ENCODE data around the gene LRRC17. TPM values are rescaled to one million over a fixed set of nuclear protein-coding genes. Genes with fewer than 3 reads are reported as not detected.

LRRC17 gene
- total and polyA plus RNA-seq, 9 donors = 22.9 to 71.1 (median 39.7) TPM

DNA sequence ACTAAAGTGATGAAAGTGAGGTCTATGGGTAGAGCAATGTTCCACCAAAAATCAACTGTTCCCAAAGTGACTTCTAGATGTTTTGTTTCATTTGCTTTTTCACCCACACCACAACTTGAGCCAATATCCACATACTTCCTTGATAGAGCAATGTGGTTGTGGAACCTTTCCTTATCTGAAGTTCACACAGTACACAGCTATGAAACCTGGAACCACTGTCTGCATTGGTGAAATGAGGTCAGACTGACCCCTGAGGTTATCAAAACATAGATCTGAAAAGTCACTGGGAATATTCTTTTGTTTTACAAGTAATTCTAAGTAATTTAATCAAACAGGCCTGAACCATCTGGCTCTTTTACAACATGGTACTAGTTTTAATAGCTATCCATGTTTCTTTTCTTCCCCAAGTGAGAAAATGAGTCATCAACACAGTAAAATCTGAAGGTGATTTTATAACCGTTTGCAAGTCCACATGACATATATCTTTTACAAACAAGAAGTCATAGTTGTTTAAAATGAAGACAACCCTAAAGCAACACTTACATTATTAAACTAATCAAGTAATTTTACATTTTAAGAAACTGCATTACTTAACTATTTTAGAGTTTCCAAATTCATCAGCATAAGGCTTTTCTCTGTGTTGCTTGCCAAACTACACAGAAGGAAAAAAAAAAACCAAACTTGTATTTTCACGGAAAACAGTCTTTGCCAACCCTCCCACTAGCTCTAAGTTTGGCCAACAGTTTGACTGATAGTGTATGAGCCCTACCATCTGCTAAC lies 80.3 kb downstream of the LRRC17 start:
- Histone ChIP-seq H3K27me3 (ENCODE audit: control insufficient read depth, insufficient read depth, low read length) (no peaks in the 10 kb centered on the region), H3K36me3 (ENCODE audit: control insufficient read depth, insufficient read depth, low read length) (no peaks in the 10 kb centered on the region), H3K4me3 (ENCODE audit: low read length) (no peak overlapping the region), H3K27ac (ENCODE audit: low read length) (peak overlapping the region; percentile 38), H3K9me3 (replicated peaks; ENCODE audit: control insufficient read depth, low read depth, low read length) (no peaks in the 10 kb centered on the region), H3K4me1 (ENCODE audit: control insufficient read depth, insufficient read depth, low read length) (no peaks in the 10 kb centered on the region)
- peak; percentile 83 for DNase-seq
- WGBS (ENCODE audit: insufficient coverage) = no CpG with 5 or more reads among the region's 2 CpGs

DNA sequence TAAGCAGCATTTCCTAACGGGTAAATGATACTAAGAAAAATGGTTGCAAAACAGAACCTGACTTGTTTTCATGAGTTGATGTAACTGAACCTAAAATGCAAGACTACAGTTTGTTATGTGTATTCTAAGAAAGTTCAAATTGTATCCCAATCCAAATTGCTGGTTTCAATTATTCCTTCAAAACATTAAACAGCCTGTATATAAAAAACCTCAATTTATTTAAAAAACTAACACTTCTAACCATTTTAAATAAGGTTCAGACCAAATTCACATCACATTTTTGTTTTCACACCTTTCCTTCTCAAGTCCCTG lies 80.9 kb downstream of the LRRC17 start:
- Histone ChIP-seq H3K27me3 (ENCODE audit: control insufficient read depth, insufficient read depth, low read length) (no peaks in the 10 kb centered on the region), H3K4me1 (ENCODE audit: control insufficient read depth, insufficient read depth, low read length) (no peaks in the 10 kb centered on the region), H3K27ac (ENCODE audit: low read length) (peak overlapping the region; percentile 38), H3K4me3 (ENCODE audit: low read length) (no peak overlapping the region), H3K36me3 (ENCODE audit: control insufficient read depth, insufficient read depth, low read length) (no peaks in the 10 kb centered on the region), H3K9me3 (replicated peaks; ENCODE audit: control insufficient read depth, low read depth, low read length) (no peaks in the 10 kb centered on the region)
- no peak for DNase-seq
- no CpG with 5 or more reads among the region's 1 CpG for WGBS (ENCODE audit: insufficient coverage)

DNA sequence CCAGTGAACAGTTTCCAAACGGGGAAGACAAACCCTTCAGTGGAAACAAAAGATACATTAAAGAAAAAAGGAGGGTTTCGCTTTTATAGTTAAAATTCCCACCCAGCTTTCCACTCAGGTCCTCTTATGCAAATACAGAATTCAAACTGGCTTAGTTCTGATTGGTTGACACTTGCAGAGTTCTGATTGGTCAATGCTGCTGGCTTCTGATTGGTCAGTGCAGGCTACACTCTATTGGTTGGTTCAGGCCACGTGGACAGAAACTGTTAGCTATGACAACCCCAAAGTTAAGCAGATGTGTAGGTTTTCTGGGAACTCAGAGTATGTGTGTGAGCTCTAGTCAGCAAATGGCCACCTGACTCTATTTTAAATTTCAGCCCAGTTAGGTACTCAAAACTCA lies 81.8 kb downstream of the LRRC17 start:
- no peaks in the 10 kb centered on the region for H3K4me1 ChIP-seq (ENCODE audit: control insufficient read depth, insufficient read depth, low read length)
- no peaks in the 10 kb centered on the region for H3K27me3 ChIP-seq (ENCODE audit: control insufficient read depth, insufficient read depth, low read length)
- no peak for DNase-seq
- no peak overlapping the region for H3K4me3 ChIP-seq (ENCODE audit: low read length)
- H3K27ac ChIP-seq (ENCODE audit: low read length) = no peak overlapping the region
- no CpG with 5 or more reads among the region's 3 CpGs for WGBS (ENCODE audit: insufficient coverage)
- no peaks in the 10 kb centered on the region for H3K36me3 ChIP-seq (ENCODE audit: control insufficient read depth, insufficient read depth, low read length)
- no peaks in the 10 kb centered on the region for H3K9me3 ChIP-seq (replicated peaks; ENCODE audit: control insufficient read depth, low read depth, low read length)

Other genes starting within 250 kb of the LRRC17 start
- 3.3 TPM for gene POLR2J2, start 241.3 kb upstream of the LRRC17 start, total RNA-seq
- 1 to 10 TPM in 3 of 8 donors, under 1 TPM in 4, not detected in 1; 0.25 to 2.3 (median 0.75) TPM for gene POLR2J2, start 241.3 kb upstream of the LRRC17 start, polyA plus RNA-seq (ENCODE audit: insufficient read depth in 1 of 8, insufficient read length in 8 of 8, low replicate concordance in 1 of 8)
- gene FAM185A, start 164.0 kb upstream of the LRRC17 start, total RNA-seq = 7.4 TPM
- 1 to 10 TPM; 4.3 to 6.4 (median 4.8) TPM for gene FAM185A, start 164.0 kb upstream of the LRRC17 start, polyA plus RNA-seq (ENCODE audit: insufficient read depth in 1 of 8, insufficient read length in 8 of 8, low replicate concordance in 1 of 8)
- gene FBXL13, start 161.8 kb downstream of the LRRC17 start, total RNA-seq = 0.71 TPM
- 1 to 10 TPM in 2 of 8 donors, under 1 TPM in 6; 0.47 to 1.2 (median 0.78) TPM for gene FBXL13, start 161.8 kb downstream of the LRRC17 start, polyA plus RNA-seq (ENCODE audit: insufficient read depth in 1 of 8, insufficient read length in 8 of 8, low replicate concordance in 1 of 8)
- 18.1 TPM for gene ARMC10, start 162.1 kb downstream of the LRRC17 start, total RNA-seq
- gene ARMC10, start 162.1 kb downstream of the LRRC17 start, polyA plus RNA-seq (ENCODE audit: insufficient read depth in 1 of 8, insufficient read length in 8 of 8, low replicate concordance in 1 of 8) = 10 to 100 TPM; 18.7 to 29.9 (median 21.4) TPM
- gene NAPEPLD, start 236.1 kb downstream of the LRRC17 start, total RNA-seq = 10.8 TPM
- gene NAPEPLD, start 236.1 kb downstream of the LRRC17 start, polyA plus RNA-seq (ENCODE audit: insufficient read depth in 1 of 8, insufficient read length in 8 of 8, low replicate concordance in 1 of 8) = 10 to 100 TPM; 10.8 to 17.2 (median 13.4) TPM

All from muscle of leg (tissue), 11 donors.